SK-N-SH (cell line): ENCODE measurements around the gene MINDY4. TPM values are rescaled to one million over a fixed set of nuclear protein-coding genes. Genes with fewer than 3 reads are reported as not detected.

Source experiments
- CTCF ChIA-PET: fragments of 300-600, 350-600 bp; formaldehyde crosslinking; extraction: SDS; loops from one replicate; lab custom pipeline; 2021; lab: Yijun Ruan, JAX
- POLR2A ChIA-PET: fragments of 350-600 bp; sonication (Branson Sonifier 250); formaldehyde crosslinking; extraction: SDS; loops from one replicate; lab custom pipeline; 2020; ENCODE audit warnings: antibody characterized with exemption, inconsistent platforms; lab: Yijun Ruan, JAX
- DNase-seq: peaks from one replicate; pipeline ENCODE4 v3.0.0; 2012
- H2AFZ ChIP-seq: fragments of 200-600 bp; sonication (generic); 2 replicates; pipeline ENCODE4 v1.8.1; 2016; ENCODE audit warnings: antibody characterized with exemption, mild to moderate bottlenecking, low read depth
- H3F3A ChIP-seq: fragments of 200-600 bp; sonication (generic); replicated peaks from 2 replicates; pipeline ENCODE3; 2016; ENCODE audit warnings: antibody characterized with exemption, mild to moderate bottlenecking; ENCODE audit not compliant: insufficient read depth
- H3K27ac ChIP-seq, 2 experiments: fragments of 200-500 bp in 1 of 2; fragments of 200-600 bp in 1 of 2; sonication (Bioruptor generic) in 1 of 2; sonication (generic), shearing (Covaris generic) in 1 of 2; 2 replicates each; pipeline versions ENCODE4 v1.5.1 to v1.6.1; 2014 to 2016; ENCODE audit warnings: low read depth in 2 of 2, inconsistent platforms in 1 of 2, low read length in 1 of 2, mild to moderate bottlenecking in 1 of 2, mixed read lengths in 1 of 2
- H3K27me3 ChIP-seq: fragments of 200-600 bp; sonication (generic), shearing (Covaris generic); 2 replicates; pipeline ENCODE4 v1.6.1; 2016; ENCODE audit warnings: mixed run types; ENCODE audit not compliant: insufficient read depth
- H3K36me3 ChIP-seq, 2 experiments: fragments of 200-500 bp in 1 of 2; fragments of 200-600 bp in 1 of 2; sonication (Bioruptor generic) in 1 of 2; sonication (generic) in 1 of 2; replicated peaks in 1 of 2; 2 replicates each; pipeline versions ENCODE3 to v1.5.1; 2014 to 2016; ENCODE audit warnings: low read length in 1 of 2, mild to moderate bottlenecking in 1 of 2; ENCODE audit not compliant: insufficient read depth in 2 of 2, control insufficient read depth in 1 of 2
- H3K4me1 ChIP-seq, 2 experiments: fragments of 200-500 bp in 1 of 2; fragments of 200-600 bp in 1 of 2; sonication (Bioruptor generic) in 1 of 2; sonication (generic), shearing (Covaris generic) in 1 of 2; 2 replicates each; pipeline versions ENCODE4 v1.5.1 to v1.6.1; 2014 to 2016; ENCODE audit warnings: low read depth in 1 of 2, low read length in 1 of 2, mixed run types in 1 of 2; ENCODE audit not compliant: insufficient read depth in 2 of 2, control insufficient read depth in 1 of 2
- H3K4me2 ChIP-seq: fragments of 200-600 bp; sonication (generic), shearing (Covaris generic); 2 replicates; pipeline ENCODE4 v1.6.1; 2017; ENCODE audit warnings: mixed run types
- H3K4me3 ChIP-seq, 2 experiments: fragments of 200-500 bp in 1 of 2; fragments of 200-600 bp in 1 of 2; sonication (Bioruptor generic) in 1 of 2; sonication (generic), shearing (Covaris generic) in 1 of 2; 2 replicates each; pipeline versions ENCODE4 v1.5.1 to v1.8.1; 2014 to 2016; ENCODE audit warnings: low read depth in 2 of 2, inconsistent platforms in 1 of 2, low read length in 1 of 2, mild to moderate bottlenecking in 1 of 2, mixed read lengths in 1 of 2, moderate library complexity in 1 of 2
- H3K79me2 ChIP-seq: fragments of 200-600 bp; sonication (generic); 2 replicates; pipeline ENCODE4 v1.8.1; 2017; ENCODE audit warnings: mild to moderate bottlenecking; ENCODE audit not compliant: insufficient read depth
- H3K9ac ChIP-seq: fragments of 200-600 bp; sonication (generic); 2 replicates; pipeline ENCODE4 v1.6.1; 2017; ENCODE audit warnings: mixed run types
- H3K9me2 ChIP-seq: fragments of 200-600 bp; sonication (generic); 2 replicates; pipeline ENCODE4 v1.6.1; 2017; ENCODE audit warnings: mixed run types
- H3K9me3 ChIP-seq: fragments of 200-600 bp; sonication (generic); 2 replicates; pipeline ENCODE4 v1.6.1; 2017; ENCODE audit warnings: mixed run types, mild to moderate bottlenecking, moderate library complexity
- H4K20me1 ChIP-seq: fragments of 200-600 bp; sonication (generic); 2 replicates; pipeline ENCODE4 v1.6.1; 2017; ENCODE audit warnings: mild to moderate bottlenecking, mixed run types; ENCODE audit not compliant: insufficient read depth
- CHD2 ChIP-seq: fragments of 150-350 bp; IDR thresholded peaks from 2 replicates; pipeline ENCODE4 v1.6.1; 2018; ENCODE audit warnings: low read length; ENCODE audit not compliant: partially characterized antibody
- ELF1 ChIP-seq: IDR thresholded peaks from 2 replicates; pipeline ENCODE4 v1.4.0; 2012
- EP300 ChIP-seq, 2 experiments: IDR thresholded peaks; 2 replicates each; pipeline versions ENCODE4 v1.4.0 to v1.6.1; 2012; ENCODE audit warnings: borderline replicate concordance in 1 of 2, low read depth in 1 of 2, low read length in 1 of 2
- FOSL2 ChIP-seq: IDR thresholded peaks from 2 replicates; pipeline ENCODE4 v1.4.0; 2012; ENCODE audit warnings: low read depth, mild to moderate bottlenecking, moderate library complexity, borderline replicate concordance
- FOXM1 ChIP-seq: IDR thresholded peaks from 2 replicates; pipeline ENCODE4 v1.4.0; 2012; ENCODE audit warnings: low read depth, mild to moderate bottlenecking
- GABPA ChIP-seq: IDR thresholded peaks from 2 replicates; pipeline ENCODE4 v1.4.0; 2012; ENCODE audit warnings: low read depth, mild to moderate bottlenecking
- GATA2 ChIP-seq: sonication (generic); formaldehyde crosslinking; IDR thresholded peaks from 2 replicates; pipeline ENCODE4 v1.5.0; 2020; ENCODE audit warnings: mild to moderate bottlenecking, missing genetic modification reagents
- IRF3 ChIP-seq: fragments of 150-350 bp; IDR thresholded peaks from 2 replicates; pipeline ENCODE4 v1.6.1; 2016; ENCODE audit warnings: mild to moderate bottlenecking, low read depth, low read length
- JUND ChIP-seq: IDR thresholded peaks from 2 replicates; pipeline ENCODE4 v1.4.0; 2012
- MEF2A ChIP-seq: IDR thresholded peaks from 2 replicates; pipeline ENCODE4 v1.4.0; 2012; ENCODE audit warnings: low read depth, borderline replicate concordance
- NRF1 ChIP-seq: IDR thresholded peaks from 2 replicates; pipeline ENCODE4 v1.6.1; 2012; ENCODE audit warnings: low read depth, mild to moderate bottlenecking, low read length
- PBX3 ChIP-seq: IDR thresholded peaks from 2 replicates; pipeline ENCODE4; 2012
- RAD21 ChIP-seq: IDR thresholded peaks from 2 replicates; pipeline ENCODE4 v1.6.1; 2012; ENCODE audit warnings: mild to moderate bottlenecking, low read length
- RXRA ChIP-seq: IDR thresholded peaks from 2 replicates; pipeline ENCODE4 v1.4.0; 2012; ENCODE audit warnings: low read depth, mild to moderate bottlenecking, borderline replicate concordance
- SIN3A ChIP-seq: IDR thresholded peaks from 2 replicates; pipeline ENCODE4 v1.6.1; 2012; ENCODE audit warnings: low read depth, mild to moderate bottlenecking, low read length, moderate library complexity, borderline replicate concordance
- TCF12 ChIP-seq: IDR thresholded peaks from 2 replicates; pipeline ENCODE4 v1.4.0; 2012
- YY1 ChIP-seq: IDR thresholded peaks from 2 replicates; pipeline ENCODE4 v1.4.0; 2012; ENCODE audit warnings: low read depth, mild to moderate bottlenecking
- WGBS: methylation state at CpG from one replicate; pipeline ENCODE4 v1.1.6; 2017; ENCODE audit warnings: low lambda C conversion rate; 5-methylcytosine and 5-hydroxymethylcytosine counted together
- polyA plus RNA-seq, 3 experiments: library from polyadenylated mRNA; depleted of rRNA; stranded (reverse); fragments of >200 nt; gene quantifications; 2 replicates each; pipeline ENCODE4 v1.2.3, GENCODE V29; 2012
- TF ChIP-seq, protein P1 (sequence below): fragments of 150-350 bp; IDR thresholded peaks from 2 replicates; pipeline ENCODE4 v1.6.1; 2017; ENCODE audit warnings: antibody characterized with exemption, low read length, low read depth, borderline replicate concordance
- TF ChIP-seq, protein P2 (sequence below): IDR thresholded peaks from 2 replicates; pipeline ENCODE4 v1.4.0; 2012; ENCODE audit warnings: low read depth, borderline replicate concordance
- TF ChIP-seq, protein P3 (sequence below): IDR thresholded peaks from 2 replicates; pipeline ENCODE4 v1.4.0; 2012; ENCODE audit warnings: low read depth

MINDY4 gene
- polyA plus RNA-seq, 1 of the 3 experiments (the other 2 are of a cell fraction), result 1.8 TPM

DNA sequence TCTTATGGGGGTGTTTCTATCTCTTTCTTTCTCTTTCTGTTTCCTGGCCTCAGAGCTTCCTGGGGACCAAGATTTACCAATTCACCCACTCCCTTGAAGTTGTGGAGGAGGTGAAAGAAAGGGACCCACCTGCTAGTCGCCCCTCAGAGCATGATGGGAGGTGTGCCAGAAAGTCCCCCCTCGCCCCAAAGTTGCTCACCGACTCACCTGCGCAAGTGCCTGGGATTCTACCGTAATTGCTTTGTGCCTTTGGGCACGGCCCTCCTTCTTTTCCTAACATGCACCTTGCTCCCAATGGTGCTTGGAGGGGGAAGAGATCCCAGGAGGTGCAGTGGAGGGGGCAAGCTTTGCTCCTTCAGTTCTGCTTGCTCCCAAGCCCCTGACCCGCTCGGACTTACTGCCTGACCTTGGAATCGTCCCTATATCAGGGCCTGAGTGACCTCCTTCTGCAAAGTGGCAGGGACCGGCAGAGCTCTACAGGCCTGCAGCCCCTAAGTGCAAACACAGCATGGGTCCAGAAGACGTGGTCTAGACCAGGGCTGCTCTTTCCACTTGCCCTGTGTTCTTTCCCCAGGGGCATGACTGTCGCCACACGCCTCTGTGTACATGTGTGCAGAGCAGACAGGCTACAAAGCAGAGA lies 152.7 kb downstream of the MINDY4 start:
- no peaks in the 10 kb centered on the region for H3K9me3 ChIP-seq
- TF ChIP-seq, protein P1, sequence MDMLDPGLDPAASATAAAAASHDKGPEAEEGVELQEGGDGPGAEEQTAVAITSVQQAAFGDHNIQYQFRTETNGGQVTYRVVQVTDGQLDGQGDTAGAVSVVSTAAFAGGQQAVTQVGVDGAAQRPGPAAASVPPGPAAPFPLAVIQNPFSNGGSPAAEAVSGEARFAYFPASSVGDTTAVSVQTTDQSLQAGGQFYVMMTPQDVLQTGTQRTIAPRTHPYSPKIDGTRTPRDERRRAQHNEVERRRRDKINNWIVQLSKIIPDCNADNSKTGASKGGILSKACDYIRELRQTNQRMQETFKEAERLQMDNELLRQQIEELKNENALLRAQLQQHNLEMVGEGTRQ, result no peak
- TF ChIP-seq GATA2 (CRISPR knock-in tag) (no peak), EP300 (IDR thresholded peaks at IDR 0.05; ENCODE audit: borderline replicate concordance in 1 of 2, low read depth in 1 of 2, low read length in 1 of 2) (no peak), ELF1 (no peak), YY1 (no peak), MEF2A (no peak), RXRA (no peak), FOXM1 (no peak), IRF3 (no peak), SIN3A (no peak), CHD2 (no peak), JUND (no peak), FOSL2 (no peak), RAD21 (no peak), TCF12 (no peak), NRF1 (no peak), GABPA (no peak), PBX3 (no peak)
- TF ChIP-seq, protein P2, sequence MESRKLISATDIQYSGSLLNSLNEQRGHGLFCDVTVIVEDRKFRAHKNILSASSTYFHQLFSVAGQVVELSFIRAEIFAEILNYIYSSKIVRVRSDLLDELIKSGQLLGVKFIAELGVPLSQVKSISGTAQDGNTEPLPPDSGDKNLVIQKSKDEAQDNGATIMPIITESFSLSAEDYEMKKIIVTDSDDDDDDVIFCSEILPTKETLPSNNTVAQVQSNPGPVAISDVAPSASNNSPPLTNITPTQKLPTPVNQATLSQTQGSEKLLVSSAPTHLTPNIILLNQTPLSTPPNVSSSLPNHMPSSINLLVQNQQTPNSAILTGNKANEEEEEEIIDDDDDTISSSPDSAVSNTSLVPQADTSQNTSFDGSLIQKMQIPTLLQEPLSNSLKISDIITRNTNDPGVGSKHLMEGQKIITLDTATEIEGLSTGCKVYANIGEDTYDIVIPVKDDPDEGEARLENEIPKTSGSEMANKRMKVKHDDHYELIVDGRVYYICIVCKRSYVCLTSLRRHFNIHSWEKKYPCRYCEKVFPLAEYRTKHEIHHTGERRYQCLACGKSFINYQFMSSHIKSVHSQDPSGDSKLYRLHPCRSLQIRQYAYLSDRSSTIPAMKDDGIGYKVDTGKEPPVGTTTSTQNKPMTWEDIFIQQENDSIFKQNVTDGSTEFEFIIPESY, result no peak
- TF ChIP-seq, protein P3, sequence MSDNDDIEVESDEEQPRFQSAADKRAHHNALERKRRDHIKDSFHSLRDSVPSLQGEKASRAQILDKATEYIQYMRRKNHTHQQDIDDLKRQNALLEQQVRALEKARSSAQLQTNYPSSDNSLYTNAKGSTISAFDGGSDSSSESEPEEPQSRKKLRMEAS, result no peak
- TF ChIP-seq, all 33 proteins: peak for 0
- Histone ChIP-seq H3K9ac (no peak overlapping the region), H3K4me1 (peaks cover 20 to 29% of the 10 kb centered on the region in 2 experiments; a peak in 3 of 4 replicates), H2AFZ (no peak overlapping the region), H3K79me2 (no peaks in the 10 kb centered on the region), H3K4me2 (no peak overlapping the region), H3K27me3 (no peaks in the 10 kb centered on the region), H3K27ac (no peak overlapping the region), H3K9me2 (no peaks in the 10 kb centered on the region), H4K20me1 (no peaks in the 10 kb centered on the region), H3K4me3 (no peak overlapping the region), H3F3A (peaks cover 11% of the 10 kb centered on the region), H3K36me3 (no peaks in the 10 kb centered on the region)
- CTCF ChIA-PET, result interaction anchor here (0.7 to 4.2 kb wide), 8 partner anchors 10 to 199 kb away, joined by 3 to 34 read pairs (median 5); no protein-coding TSS in a partner anchor
- peak; percentile 17 for DNase-seq
- POLR2A ChIA-PET, result no interaction called here
- WGBS, result 78% methylated on average over 12 of the region's 13 CpGs
